Measurements from ENCODE around the gene ALKBH6. TPM values are rescaled to one million over a fixed set of nuclear protein-coding genes. Genes with fewer than 3 reads are reported as not detected.

The ALKBH6 gene
- total RNA-seq, 2 experiments from 2014 or later: 28.7 to 29.0 TPM

GRCh38 chr19:35978271-35978670, 35.7 kb downstream of the ALKBH6 start:
- no peaks in the 10 kb centered on the region for H3K36me3 ChIP-seq (ENCODE audit: insufficient read depth, low read length)
- intact Hi-C loops (cut with micrococcal nuclease; ENCODE audit: unreplicated experiment): no loop called here

GRCh38 chr19:35977446-35978222, 36.4 kb downstream of the ALKBH6 start:
- no peaks in the 10 kb centered on the region for H3K4me1 ChIP-seq (ENCODE audit: insufficient read depth, low read length, poor library complexity, severe bottlenecking)
- no peak overlapping the region for H3K4me3 ChIP-seq (ENCODE audit: low read depth, low read length, poor library complexity, severe bottlenecking)
- CTCF ChIA-PET (ENCODE audit: unreplicated experiment): no interaction called here
- H4K20me1 ChIP-seq (ENCODE audit: insufficient read depth, low read length): no peaks in the 10 kb centered on the region
- H2AFZ ChIP-seq (ENCODE audit: low read length): no peak overlapping the region
- H3K9me3 ChIP-seq (ENCODE audit: low read length): no peaks in the 10 kb centered on the region
- H3K27ac ChIP-seq (ENCODE audit: low read depth, low read length, poor library complexity, severe bottlenecking): no peak overlapping the region
- no peaks in the 10 kb centered on the region for H3K9me2 ChIP-seq (ENCODE audit: insufficient read depth, low read length)
- H3K36me3 ChIP-seq (ENCODE audit: insufficient read depth, low read length): no peaks in the 10 kb centered on the region
- H3K4me2 ChIP-seq (ENCODE audit: low read length): no peak overlapping the region
- TF ChIP-seq EZH2phosphoT487 (IDR thresholded peaks at IDR 0.05; ENCODE audit: borderline replicate concordance, low read depth, low read length): no peak
- peak; percentile 80 for TF ChIP-seq CTCF (conservative IDR thresholded peaks at IDR 0.05; ENCODE audit: low read length)
- no peaks in the 10 kb centered on the region for H3K79me2 ChIP-seq (ENCODE audit: insufficient read depth, low read depth, low read length)
- POLR2A ChIA-PET: interaction anchor here (0.6 kb wide), 1 partner anchor 12 kb away, joined by 3 read pairs; no protein-coding TSS in a partner anchor
- intact Hi-C loops (cut with micrococcal nuclease; ENCODE audit: unreplicated experiment): no loop called here
- no TSS peak for BruUV-seq (replicated peaks)
- DNase-seq (ENCODE audit: low spot score): peak; percentile 73

More at GRCh38 chr19:35978271-35978670, 35.7 kb downstream of the ALKBH6 start:
- Histone ChIP-seq H3K9me3 (ENCODE audit: low read length) (no peaks in the 10 kb centered on the region), H4K20me1 (ENCODE audit: insufficient read depth, low read length) (no peaks in the 10 kb centered on the region), H3K4me1 (ENCODE audit: insufficient read depth, low read length, poor library complexity, severe bottlenecking) (no peaks in the 10 kb centered on the region), H3K27ac (ENCODE audit: low read depth, low read length, poor library complexity, severe bottlenecking) (no peak overlapping the region), H2AFZ (ENCODE audit: low read length) (no peak overlapping the region), H3K4me3 (ENCODE audit: low read depth, low read length, poor library complexity, severe bottlenecking) (no peak overlapping the region), H3K79me2 (ENCODE audit: insufficient read depth, low read depth, low read length) (no peaks in the 10 kb centered on the region), H3K4me2 (ENCODE audit: low read length) (no peak overlapping the region), H3K9me2 (ENCODE audit: insufficient read depth, low read length) (no peaks in the 10 kb centered on the region)
- no peak for TF ChIP-seq EZH2phosphoT487 (IDR thresholded peaks at IDR 0.05; ENCODE audit: borderline replicate concordance, low read depth, low read length)
- DNase-seq (ENCODE audit: low spot score): no peak
- no TSS peak for BruUV-seq (replicated peaks)
- CTCF ChIA-PET (ENCODE audit: unreplicated experiment): no interaction called here
- POLR2A ChIA-PET: interaction anchor here (0.6 kb wide), 1 partner anchor 13 kb away, joined by 3 read pairs; no protein-coding TSS in a partner anchor

GRCh38 chr19:35975608-35976214, 38.3 kb downstream of the ALKBH6 start:
- ChIA-PET CTCF (ENCODE audit: unreplicated experiment) (no interaction called here), POLR2A (interaction anchor here (0.6 kb wide), 1 partner anchor 443 kb away, joined by 3 read pairs; no protein-coding TSS in a partner anchor)
- DNase-seq (ENCODE audit: low spot score): no peak
- BruUV-seq (replicated peaks): no TSS peak
- H3K4me1 ChIP-seq (ENCODE audit: insufficient read depth, low read length, poor library complexity, severe bottlenecking): no peaks in the 10 kb centered on the region
- H2AFZ ChIP-seq (ENCODE audit: low read length): no peak overlapping the region
- no peaks in the 10 kb centered on the region for H3K79me2 ChIP-seq (ENCODE audit: insufficient read depth, low read depth, low read length)
- H3K27ac ChIP-seq (ENCODE audit: low read depth, low read length, poor library complexity, severe bottlenecking): no peak overlapping the region
- H4K20me1 ChIP-seq (ENCODE audit: insufficient read depth, low read length): no peaks in the 10 kb centered on the region
- H3K9me2 ChIP-seq (ENCODE audit: insufficient read depth, low read length): no peaks in the 10 kb centered on the region
- H3K4me3 ChIP-seq (ENCODE audit: low read depth, low read length, poor library complexity, severe bottlenecking): no peak overlapping the region
- H3K36me3 ChIP-seq (ENCODE audit: insufficient read depth, low read length): no peaks in the 10 kb centered on the region
- TF ChIP-seq EZH2phosphoT487 (IDR thresholded peaks at IDR 0.05; ENCODE audit: borderline replicate concordance, low read depth, low read length): no peak
- TF ChIP-seq CTCF (conservative IDR thresholded peaks at IDR 0.05; ENCODE audit: low read length): no peak
- intact Hi-C loops (cut with micrococcal nuclease; ENCODE audit: unreplicated experiment): no loop called here
- no peaks in the 10 kb centered on the region for H3K9me3 ChIP-seq (ENCODE audit: low read length)
- no peak overlapping the region for H3K4me2 ChIP-seq (ENCODE audit: low read length)
